Mucosa of rectum (tissue), 2 donors: ENCODE results near the gene CALM1.

Source experiments
- H3K27ac ChIP-seq, 2 donors: one replicate each; pipeline ENCODE4 v1.7.0; 2013; ENCODE audit warnings: inconsistent platforms in 2 of 2, low read depth in 2 of 2, low read length in 2 of 2
- H3K27me3 ChIP-seq, 2 donors: one replicate each; pipeline ENCODE4 v1.7.0; 2013; ENCODE audit warnings: low read length in 2 of 2; ENCODE audit not compliant: control insufficient read depth in 2 of 2, insufficient read depth in 2 of 2
- H3K36me3 ChIP-seq, 2 donors: one replicate each; pipeline ENCODE4 v1.7.0; 2013; ENCODE audit warnings: low read length in 2 of 2; ENCODE audit not compliant: control insufficient read depth in 2 of 2, insufficient read depth in 2 of 2
- H3K4me1 ChIP-seq, 2 donors: one replicate each; pipeline ENCODE4 v1.7.0; 2013; ENCODE audit warnings: low read length in 2 of 2, mild to moderate bottlenecking in 1 of 2; ENCODE audit not compliant: control insufficient read depth in 2 of 2, insufficient read depth in 2 of 2
- H3K4me3 ChIP-seq, 2 donors: one replicate each; pipeline ENCODE4 v1.7.0; 2013; ENCODE audit warnings: low read length in 2 of 2
- H3K9ac ChIP-seq, 2 donors: one replicate each; pipeline ENCODE4 v1.7.0; 2013; ENCODE audit warnings: low read length in 2 of 2, low read depth in 1 of 2, mild to moderate bottlenecking in 1 of 2
- H3K9me3 ChIP-seq, 2 donors: one replicate each; pipeline ENCODE4 v1.7.0; 2013; ENCODE audit warnings: low read length in 2 of 2; ENCODE audit not compliant: control insufficient read depth in 2 of 2
- donor health status: healthy.
- donor health status: Normal muscosa, but diverticular disease.

Gene CALM1

DNA sequence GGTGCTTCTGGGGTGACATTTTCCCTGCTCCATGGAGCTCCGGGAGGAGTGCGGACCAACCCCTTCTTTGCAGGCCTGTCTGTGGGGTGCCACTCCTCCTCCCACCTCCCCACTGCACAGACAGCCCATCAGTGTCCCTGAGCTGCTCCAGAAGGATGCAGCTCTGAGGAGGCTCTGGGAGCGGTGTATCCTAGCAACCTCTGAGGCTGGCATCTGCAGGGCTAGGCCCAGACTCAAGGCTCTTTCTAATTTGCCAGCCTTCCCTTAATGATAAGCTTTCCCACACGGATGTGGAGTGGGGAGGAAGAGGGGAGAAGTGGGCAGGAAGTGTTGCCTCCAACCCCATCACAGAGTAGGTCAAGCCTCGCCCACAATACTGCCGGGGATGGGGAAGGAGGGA is 59.7 kb downstream of the CALM1 start:
- Histone ChIP-seq H3K27ac (no peak overlapping the region), H3K27me3 (no peaks in the 10 kb centered on the region), H3K9me3 (no peaks in the 10 kb centered on the region)

DNA sequence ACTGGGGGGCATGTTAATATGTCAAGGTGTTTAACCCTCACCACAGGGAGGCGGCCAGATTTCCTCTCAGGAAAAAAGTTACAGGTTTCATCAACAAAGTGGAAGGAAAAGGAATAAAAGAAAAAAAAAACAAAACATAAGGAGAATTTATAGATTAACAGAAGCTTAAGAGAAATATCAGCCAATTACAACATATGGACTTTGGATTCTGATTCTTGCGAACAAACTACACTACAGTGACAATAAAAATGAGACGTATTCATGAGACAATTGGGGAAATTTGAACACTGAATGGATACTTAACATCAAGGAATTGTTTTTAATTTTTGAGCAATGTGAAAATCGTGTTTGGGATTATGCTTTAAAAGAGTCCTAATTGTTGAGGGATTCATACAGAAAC is 60.4 kb downstream of the CALM1 start:
- H3K4me1 ChIP-seq = peaks cover 0 to 5% of the 10 kb centered on the region in 2 donors
- H3K27me3 ChIP-seq = no peaks in the 10 kb centered on the region
- no peak overlapping the region for H3K9ac ChIP-seq
- no peak overlapping the region for H3K27ac ChIP-seq
- no peaks in the 10 kb centered on the region for H3K9me3 ChIP-seq
- no peak overlapping the region for H3K4me3 ChIP-seq
- H3K36me3 ChIP-seq = no peaks in the 10 kb centered on the region

More for the DNA sequence above, 59.7 kb downstream of the CALM1 start:
- H3K9ac ChIP-seq = no peak overlapping the region
- peaks cover 0 to 5% of the 10 kb centered on the region in 2 donors for H3K4me1 ChIP-seq
- H3K4me3 ChIP-seq = no peak overlapping the region
- no peaks in the 10 kb centered on the region for H3K36me3 ChIP-seq
